Measurements from ENCODE around the gene PIP5KL1.

The PIP5KL1 gene

DNA sequence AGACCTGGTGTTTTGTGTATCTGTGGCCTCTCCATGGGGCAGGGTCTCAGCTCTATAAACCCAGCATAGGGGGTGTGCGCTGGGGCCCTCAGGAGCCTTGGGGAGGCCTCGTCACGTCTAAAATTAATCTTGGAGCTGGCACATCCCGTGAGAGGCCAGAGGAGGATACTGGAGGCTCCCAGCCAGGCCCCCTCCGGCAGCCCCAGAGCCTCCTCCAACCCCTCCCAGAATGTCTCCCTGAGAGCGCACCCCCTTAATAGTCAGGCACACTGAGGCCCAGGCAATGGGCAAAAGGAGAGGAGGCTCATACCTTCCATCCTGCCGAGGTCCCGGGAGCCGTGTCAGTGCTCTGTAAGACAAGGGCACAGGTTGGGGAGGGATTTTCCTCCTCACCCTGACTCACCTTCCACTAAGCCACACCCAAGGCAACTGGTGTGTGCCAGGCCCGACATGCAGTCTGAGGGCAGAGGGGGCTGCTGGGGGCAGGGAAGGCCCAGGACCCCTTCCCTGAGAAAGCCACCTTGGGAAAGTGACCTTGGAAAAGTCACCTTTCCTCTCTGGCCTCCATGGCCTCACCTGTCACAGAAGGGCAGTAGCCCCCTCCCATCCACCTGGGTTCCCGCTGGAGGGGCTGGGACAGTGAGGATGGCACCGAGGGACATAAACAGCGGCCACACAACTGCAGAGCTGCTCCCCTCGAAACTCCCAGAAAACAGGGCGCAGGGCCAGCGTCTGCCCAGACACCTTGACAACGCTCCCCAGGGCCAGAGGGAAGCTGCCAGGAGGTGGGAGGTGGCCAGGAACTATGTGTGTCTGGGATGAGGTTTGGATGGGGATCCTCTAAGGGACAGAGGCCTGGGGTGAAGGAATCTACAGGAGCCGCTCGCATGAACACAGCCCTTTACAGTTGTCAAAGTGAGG lies 56.0 kb downstream of the PIP5KL1 start:
- TF ChIP-seq CTCF (IDR thresholded peaks at IDR 0.05; ENCODE audit: low read depth, low read length) (no peak), POLR2A (IDR thresholded peaks at IDR 0.05; ENCODE audit: extremely low read depth, insufficient read length) (no peak), MYC (IDR thresholded peaks at IDR 0.05; ENCODE audit: low read depth, low read length) (no peak), MAX (IDR thresholded peaks at IDR 0.05; ENCODE audit: low read depth, low read length) (no peak)

DNA sequence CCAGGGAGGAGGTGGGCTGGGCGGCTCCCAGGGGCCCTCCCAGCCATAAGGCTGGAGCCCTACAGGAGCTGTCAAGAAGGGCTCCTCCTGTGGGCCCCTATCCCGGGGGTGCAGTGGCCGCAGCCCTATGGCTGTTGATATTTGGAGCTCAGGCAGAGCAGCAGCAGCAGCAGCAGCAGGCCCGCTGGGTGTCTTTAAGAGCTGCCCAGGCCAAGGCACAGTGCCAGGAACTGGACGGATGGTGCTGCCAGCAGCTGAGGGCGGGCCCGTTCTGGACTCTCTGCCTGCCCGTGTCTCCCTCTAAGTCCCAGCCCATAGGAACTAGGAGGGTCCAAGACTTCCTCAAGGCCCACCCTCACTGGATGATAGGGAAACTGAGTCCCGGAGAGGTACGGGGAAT lies 56.7 kb downstream of the PIP5KL1 start:
- TF ChIP-seq MYC (IDR thresholded peaks at IDR 0.05; ENCODE audit: low read depth, low read length) (no peak), POLR2A (IDR thresholded peaks at IDR 0.05; ENCODE audit: extremely low read depth, insufficient read length) (no peak), MAX (IDR thresholded peaks at IDR 0.05; ENCODE audit: low read depth, low read length) (no peak), CTCF (IDR thresholded peaks at IDR 0.05; ENCODE audit: low read depth, low read length) (no peak)
- H3K4me3 ChIP-seq (ENCODE audit: low read depth, low read length) = no peak overlapping the region
- DNase-seq (ENCODE audit: low read depth) = no peak

More for the DNA sequence above, 56.0 kb downstream of the PIP5KL1 start:
- no peak overlapping the region for H3K4me3 ChIP-seq (ENCODE audit: low read depth, low read length)
- DNase-seq (ENCODE audit: low read depth) = no peak

GRCh38 chr9:127873223-127873691 lies 57.3 kb downstream of the PIP5KL1 start:
- DNase-seq (ENCODE audit: low read depth) = no peak
- TF ChIP-seq MAX (IDR thresholded peaks at IDR 0.05; ENCODE audit: low read depth, low read length) (no peak), CTCF (IDR thresholded peaks at IDR 0.05; ENCODE audit: low read depth, low read length) (no peak), MYC (IDR thresholded peaks at IDR 0.05; ENCODE audit: low read depth, low read length) (no peak), POLR2A (IDR thresholded peaks at IDR 0.05; ENCODE audit: extremely low read depth, insufficient read length) (no peak)
- no peak overlapping the region for H3K4me3 ChIP-seq (ENCODE audit: low read depth, low read length)

DNA sequence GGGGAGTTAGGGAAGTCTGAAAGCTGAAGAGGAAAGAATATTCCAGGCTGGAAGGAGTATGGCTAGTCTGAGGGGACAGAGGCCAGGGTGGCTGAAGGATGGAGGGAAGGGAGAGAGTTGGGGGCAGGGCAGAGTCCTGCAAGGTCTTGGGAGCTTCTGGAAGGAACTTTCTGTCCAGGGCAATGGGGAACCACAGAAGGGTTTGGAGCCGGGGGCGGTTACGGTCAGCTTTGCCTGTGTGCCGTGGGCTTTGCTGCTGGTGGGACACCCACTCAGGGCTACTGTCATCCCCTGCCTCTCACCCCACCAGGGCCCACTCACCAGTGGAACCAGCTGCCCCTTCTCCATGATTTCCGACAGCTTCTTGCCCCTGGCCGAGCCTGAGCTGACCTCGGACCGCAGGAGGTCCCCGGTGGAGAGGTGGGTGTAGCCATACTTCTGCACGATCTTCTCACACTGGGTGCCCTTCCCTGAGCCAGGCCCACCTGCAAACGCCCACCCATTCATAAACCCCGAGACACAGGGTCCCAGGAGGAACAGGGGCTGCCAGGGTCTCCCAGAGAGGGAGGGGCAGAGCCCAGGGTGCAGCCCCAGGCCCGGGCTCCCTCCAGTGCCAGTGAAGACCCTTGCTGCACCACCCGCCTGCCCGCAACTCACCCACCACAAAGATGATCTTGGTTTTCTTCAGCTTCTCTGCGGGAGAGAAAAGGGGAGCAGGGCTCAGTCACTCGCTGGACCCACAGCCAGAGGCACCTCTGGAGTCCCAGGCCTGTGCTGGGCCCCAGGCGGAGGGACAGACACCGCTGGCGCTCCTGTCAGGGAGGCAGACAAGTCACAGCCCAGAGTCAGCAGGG lies 58.0 kb downstream of the PIP5KL1 start:
- TF ChIP-seq CTCF (IDR thresholded peaks at IDR 0.05; ENCODE audit: low read depth, low read length) (no peak), POLR2A (IDR thresholded peaks at IDR 0.05; ENCODE audit: extremely low read depth, insufficient read length) (no peak), MYC (IDR thresholded peaks at IDR 0.05; ENCODE audit: low read depth, low read length) (no peak), MAX (IDR thresholded peaks at IDR 0.05; ENCODE audit: low read depth, low read length) (no peak)
- no peak for DNase-seq (ENCODE audit: low read depth)
- no peak overlapping the region for H3K4me3 ChIP-seq (ENCODE audit: low read depth, low read length)

DNA sequence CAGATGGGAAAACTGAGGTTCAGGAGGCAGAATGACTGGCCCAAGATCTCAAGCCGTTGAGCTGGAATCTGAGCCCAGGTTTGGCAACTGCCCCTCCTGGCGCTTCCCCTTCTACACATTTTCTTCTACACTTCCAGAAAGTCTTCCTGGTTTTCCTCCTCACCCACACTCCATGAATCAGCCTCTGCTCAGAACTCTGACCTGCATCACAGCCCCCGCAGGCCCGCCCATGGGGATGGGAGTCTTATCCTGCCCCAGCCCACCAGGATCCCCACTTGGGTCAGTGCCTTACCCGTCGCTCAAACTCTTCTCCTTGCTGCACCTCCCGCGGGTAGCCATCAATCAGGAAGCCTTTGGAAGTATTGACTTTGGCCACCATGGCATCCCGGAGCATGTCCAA lies 59.0 kb downstream of the PIP5KL1 start:
- no peak for TF ChIP-seq MYC (IDR thresholded peaks at IDR 0.05; ENCODE audit: low read depth, low read length)
- TF ChIP-seq MAX (IDR thresholded peaks at IDR 0.05; ENCODE audit: low read depth, low read length) = no peak
- TF ChIP-seq CTCF (IDR thresholded peaks at IDR 0.05; ENCODE audit: low read depth, low read length) = no peak
- TF ChIP-seq POLR2A (IDR thresholded peaks at IDR 0.05; ENCODE audit: extremely low read depth, insufficient read length) = no peak
- H3K4me3 ChIP-seq (ENCODE audit: low read depth, low read length) = no peak overlapping the region
- no peak for DNase-seq (ENCODE audit: low read depth)

All from NB4 (cell line).